Heart left ventricle (tissue), 13 donors: ENCODE data around the gene XKR7.

Experiments
- POLR2A ChIP-seq, 2 donors: fragments of 450-650 bp; IDR thresholded peaks; one replicate each; pipeline ENCODE4 v1.6.1; 2017; ENCODE audit warnings: antibody characterized with exemption in 2 of 2, mild to moderate bottlenecking in 2 of 2, moderate library complexity in 2 of 2
- TF ChIP-seq, protein P1 (sequence below), 12 donors: fragments of 200-600 bp; sonication (generic) in 4 of 12; IDR thresholded peaks; one replicate each; pipeline versions ENCODE4 v1.5.0 to v1.8.0; 2018 to 2022; ENCODE audit warnings: antibody characterized with exemption in 12 of 12, mild to moderate bottlenecking in 5 of 12
- donor health status: ischemic (EF 13 %, LVEDD 7.1; RV severe dilation, severe dysfunction).
- donor health status: DM: no; HTN: yes; CAD: no.
- donor health status: DM: no; HTN: no; CAD: no.
- donor health status: ischemic (EF 25% LVEDD 6.9; RV normal size, moderate dysfunction).
- donor health status: ischemic (EF 25% LVEDD 5.7; RV mildly dilated, moderate dysfunction).
- donor health status: ischemic (EF 35%, LVEDD 5.7; RV mildly dilated, moderate dysfunction).
- donor health status: nonischemic (EF 11% LVEDD 7.7; RV severe dilation, severe dysfunction).
- donor health status: DM: yes; HTN: yes; CAD: no.
- donor health status: PGD.
- donor health status: ischemic (EF 29% LVEDD 5.4; RV normal size, mild dysfunction).
- donor health status: nonischemic (EF 23%, LVEDD 6.1; RV moderate dilation, normal function).

DNA sequence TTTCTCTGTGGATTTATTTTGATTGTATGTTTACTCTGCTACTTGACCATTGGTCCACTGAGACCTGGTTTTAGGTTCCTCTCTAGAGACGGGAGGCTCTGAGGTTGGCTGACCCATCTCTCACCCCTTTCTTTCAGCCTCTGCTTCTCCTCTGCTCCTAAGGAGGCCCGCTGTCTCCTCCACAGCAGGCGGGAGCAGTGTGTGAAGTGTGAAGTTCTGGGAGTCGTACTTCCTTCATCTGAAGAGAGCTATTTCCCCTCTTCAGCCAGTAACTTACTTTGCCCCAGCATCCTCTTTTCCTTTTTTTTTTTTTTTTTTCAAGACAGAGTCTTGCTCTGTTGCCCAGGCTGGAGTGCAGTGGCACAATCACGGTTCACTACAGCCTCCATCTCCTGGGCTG lies 37.2 kb upstream of the XKR7 start:
- TF ChIP-seq, protein P1, sequence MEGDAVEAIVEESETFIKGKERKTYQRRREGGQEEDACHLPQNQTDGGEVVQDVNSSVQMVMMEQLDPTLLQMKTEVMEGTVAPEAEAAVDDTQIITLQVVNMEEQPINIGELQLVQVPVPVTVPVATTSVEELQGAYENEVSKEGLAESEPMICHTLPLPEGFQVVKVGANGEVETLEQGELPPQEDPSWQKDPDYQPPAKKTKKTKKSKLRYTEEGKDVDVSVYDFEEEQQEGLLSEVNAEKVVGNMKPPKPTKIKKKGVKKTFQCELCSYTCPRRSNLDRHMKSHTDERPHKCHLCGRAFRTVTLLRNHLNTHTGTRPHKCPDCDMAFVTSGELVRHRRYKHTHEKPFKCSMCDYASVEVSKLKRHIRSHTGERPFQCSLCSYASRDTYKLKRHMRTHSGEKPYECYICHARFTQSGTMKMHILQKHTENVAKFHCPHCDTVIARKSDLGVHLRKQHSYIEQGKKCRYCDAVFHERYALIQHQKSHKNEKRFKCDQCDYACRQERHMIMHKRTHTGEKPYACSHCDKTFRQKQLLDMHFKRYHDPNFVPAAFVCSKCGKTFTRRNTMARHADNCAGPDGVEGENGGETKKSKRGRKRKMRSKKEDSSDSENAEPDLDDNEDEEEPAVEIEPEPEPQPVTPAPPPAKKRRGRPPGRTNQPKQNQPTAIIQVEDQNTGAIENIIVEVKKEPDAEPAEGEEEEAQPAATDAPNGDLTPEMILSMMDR (IDR thresholded peaks at IDR 0.05), result no peak
- no peak for TF ChIP-seq POLR2A (IDR thresholded peaks at IDR 0.05)
